DND-41 (cell line): Measurements from ENCODE around the gene EVA1C.

Source experiments
- EZH2 ChIP-seq: IDR thresholded peaks from 3 replicates; pipeline ENCODE4 v1.6.1; 2012; ENCODE audit warnings: borderline replicate concordance, low read depth, mild to moderate bottlenecking, moderate library complexity, low read length, inconsistent platforms; ENCODE audit not compliant: severe bottlenecking
- TF ChIP-seq, protein P1 (sequence below): IDR thresholded peaks from 2 replicates; pipeline ENCODE4 v1.5.1; 2012; ENCODE audit warnings: borderline replicate concordance, low read length, moderate library complexity, mild to moderate bottlenecking; ENCODE audit not compliant: poor library complexity, severe bottlenecking; ENCODE audit errors: extremely low read depth

DNA sequence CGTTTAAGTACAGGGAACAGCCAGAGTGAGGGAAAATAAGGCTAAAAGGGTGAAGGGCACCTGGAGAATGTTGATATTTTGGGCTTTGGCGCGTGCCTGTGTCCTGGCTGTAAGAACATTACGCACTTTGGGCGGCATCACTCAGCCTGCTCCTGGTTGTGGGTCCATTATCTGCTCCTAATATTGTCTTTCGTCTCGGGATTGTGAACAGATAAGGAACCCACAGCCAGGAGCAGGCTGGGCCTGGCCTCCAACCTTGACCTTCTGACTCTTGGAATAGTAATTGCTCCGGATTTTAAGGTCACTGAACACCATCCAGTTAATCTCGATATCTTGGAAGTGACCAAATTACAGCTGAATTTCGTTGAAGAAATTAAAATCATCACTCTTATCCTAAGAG, 111.0 kb downstream of the EVA1C start:
- TF ChIP-seq, protein P1, sequence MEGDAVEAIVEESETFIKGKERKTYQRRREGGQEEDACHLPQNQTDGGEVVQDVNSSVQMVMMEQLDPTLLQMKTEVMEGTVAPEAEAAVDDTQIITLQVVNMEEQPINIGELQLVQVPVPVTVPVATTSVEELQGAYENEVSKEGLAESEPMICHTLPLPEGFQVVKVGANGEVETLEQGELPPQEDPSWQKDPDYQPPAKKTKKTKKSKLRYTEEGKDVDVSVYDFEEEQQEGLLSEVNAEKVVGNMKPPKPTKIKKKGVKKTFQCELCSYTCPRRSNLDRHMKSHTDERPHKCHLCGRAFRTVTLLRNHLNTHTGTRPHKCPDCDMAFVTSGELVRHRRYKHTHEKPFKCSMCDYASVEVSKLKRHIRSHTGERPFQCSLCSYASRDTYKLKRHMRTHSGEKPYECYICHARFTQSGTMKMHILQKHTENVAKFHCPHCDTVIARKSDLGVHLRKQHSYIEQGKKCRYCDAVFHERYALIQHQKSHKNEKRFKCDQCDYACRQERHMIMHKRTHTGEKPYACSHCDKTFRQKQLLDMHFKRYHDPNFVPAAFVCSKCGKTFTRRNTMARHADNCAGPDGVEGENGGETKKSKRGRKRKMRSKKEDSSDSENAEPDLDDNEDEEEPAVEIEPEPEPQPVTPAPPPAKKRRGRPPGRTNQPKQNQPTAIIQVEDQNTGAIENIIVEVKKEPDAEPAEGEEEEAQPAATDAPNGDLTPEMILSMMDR, result no peak
- no peak for TF ChIP-seq EZH2
